GM23338 (cell line): ENCODE data around the gene PIGV.

ENCODE experiments used
- CTCF ChIP-seq, 2 experiments: fragments of 200-600 bp in 1 of 2; sonication (generic) in 1 of 2; conservative IDR thresholded peaks; 2 replicates each; pipeline versions ENCODE4 v1.5.1 to v1.6.1; 2016 to 2017; ENCODE audit warnings: antibody characterized with exemption in 2 of 2, low read depth in 2 of 2, mild to moderate bottlenecking in 2 of 2, moderate library complexity in 1 of 2
- EZH2 ChIP-seq: fragments of 200-600 bp; sonication (generic); IDR thresholded peaks from one replicate; pipeline ENCODE4 v1.8.0; 2017; ENCODE audit warnings: antibody characterized with exemption, mild to moderate bottlenecking, low read depth; ENCODE audit not compliant: unreplicated experiment
- EZH2phosphoT487 ChIP-seq: fragments of 200-600 bp; sonication (generic); IDR thresholded peaks from one replicate; pipeline ENCODE4 v1.8.1; 2018; ENCODE audit warnings: antibody characterized with exemption; ENCODE audit not compliant: unreplicated experiment
- POLR2AphosphoS5 ChIP-seq: IDR thresholded peaks from 2 replicates; pipeline ENCODE4 v1.6.1; 2016; ENCODE audit warnings: antibody characterized with exemption, low read depth

DNA sequence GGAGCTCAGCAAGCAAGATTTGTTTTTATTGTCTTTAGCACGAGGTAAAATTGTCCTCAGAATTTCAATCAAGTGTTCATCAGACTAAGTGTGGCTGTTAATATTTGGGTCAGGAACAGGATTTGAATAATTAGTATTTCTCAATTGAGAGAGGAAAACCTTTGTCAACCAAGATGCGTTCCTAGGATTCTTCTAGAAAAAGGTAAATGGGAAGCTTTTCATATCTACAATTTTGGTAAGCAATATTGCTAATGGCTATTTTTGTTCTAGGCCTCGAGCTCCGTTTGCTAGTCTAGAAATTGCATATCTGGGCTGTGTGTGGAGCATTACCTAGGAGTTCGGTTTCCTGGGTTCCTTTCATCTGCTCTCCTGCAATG is 4.1 kb upstream of the PIGV start:
- TF ChIP-seq EZH2 (no peak), EZH2phosphoT487 (no peak), CTCF (conservative IDR thresholded peaks at IDR 0.05; ENCODE audit: low read depth in 2 of 2) (no peak), POLR2AphosphoS5 (no peak)
